HEK293 (cell line): ENCODE data around the gene DPF3.

Source experiments
- CTCF ChIA-PET: fragments of 350-600 bp; formaldehyde crosslinking; extraction: SDS; loops from one replicate; lab custom pipeline; 2021; ENCODE audit warnings: antibody characterized with exemption; lab: Yijun Ruan, JAX
- POLR2A ChIA-PET: fragments of 300-600 bp; formaldehyde crosslinking; extraction: SDS; loops from one replicate; lab custom pipeline; 2020; ENCODE audit warnings: antibody characterized with exemption, inconsistent platforms; lab: Yijun Ruan, JAX
- H3K27ac ChIP-seq: fragments of 200-500 bp; sonication (Bioruptor generic); 2 replicates; pipeline ENCODE4 v1.5.1; 2014; ENCODE audit warnings: low read depth, low read length, control low read depth, inconsistent platforms; ENCODE audit errors: extremely low read depth
- H3K36me3 ChIP-seq, 2 experiments: fragments of 200-500 bp in 1 of 2; sonication (Bioruptor generic) in 1 of 2; 1 replicate in 1 of 2; 2 replicates in 1 of 2; pipeline ENCODE4 v1.5.1; 2014 to 2017; ENCODE audit warnings: inconsistent platforms in 2 of 2, low read length in 2 of 2; ENCODE audit not compliant: control insufficient read depth in 2 of 2, insufficient read depth in 1 of 2
- H3K4me1 ChIP-seq: fragments of 200-500 bp; sonication (Bioruptor generic); 2 replicates; pipeline ENCODE4 v1.5.1; 2014; ENCODE audit warnings: mild to moderate bottlenecking, low read length, inconsistent platforms; ENCODE audit not compliant: control insufficient read depth, insufficient read depth
- H3K4me3 ChIP-seq: 2 replicates; pipeline ENCODE4 v1.5.1; 2011; ENCODE audit warnings: low read depth, mild to moderate bottlenecking, control low read depth, low read length, moderate library complexity
- H3K9me3 ChIP-seq: fragments of 200-500 bp; sonication (Bioruptor generic); 2 replicates; pipeline ENCODE4 v1.5.1; 2014; ENCODE audit warnings: low read depth, low read length, inconsistent platforms; ENCODE audit not compliant: control insufficient read depth, insufficient read depth
- REST ChIP-seq: fragments of 450-650 bp; formaldehyde crosslinking; IDR thresholded peaks from 2 replicates; pipeline ENCODE4 v1.5.1; 2016; ENCODE audit warnings: missing biosample characterization, missing genetic modification characterization
- WT1 ChIP-seq: fragments of 450-650 bp; formaldehyde crosslinking; IDR thresholded peaks from 2 replicates; pipeline ENCODE4 v1.5.1; 2016; ENCODE audit warnings: missing biosample characterization, missing genetic modification characterization
- YY2 ChIP-seq: fragments of 450-650 bp; formaldehyde crosslinking; IDR thresholded peaks from 2 replicates; pipeline ENCODE4 v1.5.1; 2016; ENCODE audit warnings: missing biosample characterization, missing genetic modification characterization
- ZBTB20 ChIP-seq: fragments of 450-650 bp; formaldehyde crosslinking; IDR thresholded peaks from 2 replicates; pipeline ENCODE4 v1.5.1; 2016; ENCODE audit warnings: missing biosample characterization, missing genetic modification characterization
- ZNF114 ChIP-seq: fragments of 450-650 bp; formaldehyde crosslinking; IDR thresholded peaks from 2 replicates; pipeline ENCODE4 v1.5.0; 2017; ENCODE audit warnings: missing biosample characterization, missing genetic modification characterization
- ZNF140 ChIP-seq: fragments of 450-650 bp; formaldehyde crosslinking; IDR thresholded peaks from 2 replicates; pipeline ENCODE4 v1.5.1; 2016; ENCODE audit warnings: missing biosample characterization, missing genetic modification characterization
- ZNF155 ChIP-seq: fragments of 450-650 bp; formaldehyde crosslinking; IDR thresholded peaks from 2 replicates; pipeline ENCODE4 v1.5.1; 2016; ENCODE audit warnings: missing biosample characterization, missing genetic modification characterization
- ZNF19 ChIP-seq: fragments of 450-650 bp; formaldehyde crosslinking; IDR thresholded peaks from 2 replicates; pipeline ENCODE4; 2016; ENCODE audit warnings: missing biosample characterization, missing genetic modification characterization, low read depth
- ZNF366 ChIP-seq: fragments of 450-650 bp; formaldehyde crosslinking; conservative IDR thresholded peaks from 2 replicates; pipeline ENCODE4 v1.5.1; 2016; ENCODE audit warnings: missing biosample characterization, missing genetic modification characterization
- ZNF549 ChIP-seq: fragments of 450-650 bp; IDR thresholded peaks from 2 replicates; pipeline ENCODE4 v1.5.1; 2018; ENCODE audit warnings: missing biosample characterization, missing genetic modification characterization, mild to moderate bottlenecking, inconsistent platforms, moderate library complexity
- ZNF560 ChIP-seq: fragments of 450-650 bp; formaldehyde crosslinking; IDR thresholded peaks from 2 replicates; pipeline ENCODE4 v1.5.1; 2017; ENCODE audit warnings: missing biosample characterization, missing genetic modification characterization, borderline replicate concordance
- ZNF580 ChIP-seq: fragments of 450-650 bp; formaldehyde crosslinking; IDR thresholded peaks from 2 replicates; pipeline ENCODE4 v1.5.1; 2016; ENCODE audit warnings: missing biosample characterization, missing genetic modification characterization
- ZNF585B ChIP-seq: fragments of 450-650 bp; formaldehyde crosslinking; IDR thresholded peaks from 2 replicates; pipeline ENCODE4 v1.5.1; 2016; ENCODE audit warnings: missing biosample characterization, missing genetic modification characterization
- ZNF596 ChIP-seq: fragments of 450-650 bp; IDR thresholded peaks from 2 replicates; pipeline ENCODE4 v1.5.0; 2018; ENCODE audit warnings: missing biosample characterization, mild to moderate bottlenecking, missing genetic modification characterization, moderate library complexity
- ZNF677 ChIP-seq: fragments of 450-650 bp; IDR thresholded peaks from 2 replicates; pipeline ENCODE4 v1.5.0; 2018; ENCODE audit warnings: missing biosample characterization, mild to moderate bottlenecking, missing genetic modification characterization, moderate library complexity
- ZNF707 ChIP-seq: fragments of 450-650 bp; formaldehyde crosslinking; IDR thresholded peaks from 2 replicates; pipeline ENCODE4 v1.5.1; 2016; ENCODE audit warnings: missing biosample characterization, missing genetic modification characterization
- ZSCAN16 ChIP-seq: fragments of 450-650 bp; formaldehyde crosslinking; IDR thresholded peaks from 2 replicates; pipeline ENCODE4 v1.5.1; 2016; ENCODE audit warnings: missing biosample characterization, missing genetic modification characterization
- TF ChIP-seq, protein P1 (sequence below): fragments of 450-650 bp; formaldehyde crosslinking; IDR thresholded peaks from 2 replicates; pipeline ENCODE4 v1.5.1; 2017; ENCODE audit warnings: missing biosample characterization, missing genetic modification characterization
- TF ChIP-seq, protein P2 (sequence below): fragments of 450-650 bp; formaldehyde crosslinking; IDR thresholded peaks from 2 replicates; pipeline ENCODE4 v1.5.1; 2016; ENCODE audit warnings: missing biosample characterization, missing genetic modification characterization
- TF ChIP-seq, protein P3 (sequence below): fragments of 450-650 bp; formaldehyde crosslinking; IDR thresholded peaks from 2 replicates; pipeline ENCODE4 v1.5.1; 2017; ENCODE audit warnings: missing biosample characterization, mild to moderate bottlenecking, missing genetic modification characterization, moderate library complexity
- TF ChIP-seq, protein P4 (sequence below): fragments of 450-650 bp; formaldehyde crosslinking; IDR thresholded peaks from 2 replicates; pipeline ENCODE4 v1.5.1; 2017; ENCODE audit warnings: missing biosample characterization, missing genetic modification characterization

Gene DPF3

GRCh38 chr14:72662214-72662613 lies 231.7 kb downstream of the DPF3 start (continued):
- TF ChIP-seq REST (no peak), ZNF114 (tag by site-specific recombination) (no peak), ZNF155 (tag by site-specific recombination) (no peak)
- TF ChIP-seq, protein P1, sequence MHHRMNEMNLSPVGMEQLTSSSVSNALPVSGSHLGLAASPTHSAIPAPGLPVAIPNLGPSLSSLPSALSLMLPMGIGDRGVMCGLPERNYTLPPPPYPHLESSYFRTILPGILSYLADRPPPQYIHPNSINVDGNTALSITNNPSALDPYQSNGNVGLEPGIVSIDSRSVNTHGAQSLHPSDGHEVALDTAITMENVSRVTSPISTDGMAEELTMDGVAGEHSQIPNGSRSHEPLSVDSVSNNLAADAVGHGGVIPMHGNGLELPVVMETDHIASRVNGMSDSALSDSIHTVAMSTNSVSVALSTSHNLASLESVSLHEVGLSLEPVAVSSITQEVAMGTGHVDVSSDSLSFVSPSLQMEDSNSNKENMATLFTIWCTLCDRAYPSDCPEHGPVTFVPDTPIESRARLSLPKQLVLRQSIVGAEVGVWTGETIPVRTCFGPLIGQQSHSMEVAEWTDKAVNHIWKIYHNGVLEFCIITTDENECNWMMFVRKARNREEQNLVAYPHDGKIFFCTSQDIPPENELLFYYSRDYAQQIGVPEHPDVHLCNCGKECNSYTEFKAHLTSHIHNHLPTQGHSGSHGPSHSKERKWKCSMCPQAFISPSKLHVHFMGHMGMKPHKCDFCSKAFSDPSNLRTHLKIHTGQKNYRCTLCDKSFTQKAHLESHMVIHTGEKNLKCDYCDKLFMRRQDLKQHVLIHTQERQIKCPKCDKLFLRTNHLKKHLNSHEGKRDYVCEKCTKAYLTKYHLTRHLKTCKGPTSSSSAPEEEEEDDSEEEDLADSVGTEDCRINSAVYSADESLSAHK: no peak
- TF ChIP-seq, protein P2, sequence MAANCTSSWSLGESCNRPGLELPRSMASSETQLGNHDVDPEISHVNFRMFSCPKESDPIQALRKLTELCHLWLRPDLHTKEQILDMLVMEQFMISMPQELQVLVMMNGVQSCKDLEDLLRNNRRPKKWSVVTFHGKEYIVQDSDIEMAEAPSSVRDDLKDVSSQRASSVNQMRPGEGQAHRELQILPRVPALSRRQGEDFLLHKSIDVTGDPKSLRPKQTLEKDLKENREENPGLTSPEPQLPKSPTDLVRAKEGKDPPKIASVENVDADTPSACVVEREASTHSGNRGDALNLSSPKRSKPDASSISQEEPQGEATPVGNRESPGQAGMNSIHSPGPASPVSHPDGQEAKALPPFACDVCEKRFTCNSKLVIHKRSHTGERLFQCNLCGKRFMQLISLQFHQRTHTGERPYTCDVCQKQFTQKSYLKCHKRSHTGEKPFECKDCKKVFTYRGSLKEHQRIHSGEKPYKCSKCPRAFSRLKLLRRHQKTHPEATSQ (tag by site-specific recombination): no peak

GRCh38 chr14:72657214-72657921 lies 236.5 kb downstream of the DPF3 start:
- POLR2A ChIA-PET: no interaction called here
- TF ChIP-seq, protein P3, sequence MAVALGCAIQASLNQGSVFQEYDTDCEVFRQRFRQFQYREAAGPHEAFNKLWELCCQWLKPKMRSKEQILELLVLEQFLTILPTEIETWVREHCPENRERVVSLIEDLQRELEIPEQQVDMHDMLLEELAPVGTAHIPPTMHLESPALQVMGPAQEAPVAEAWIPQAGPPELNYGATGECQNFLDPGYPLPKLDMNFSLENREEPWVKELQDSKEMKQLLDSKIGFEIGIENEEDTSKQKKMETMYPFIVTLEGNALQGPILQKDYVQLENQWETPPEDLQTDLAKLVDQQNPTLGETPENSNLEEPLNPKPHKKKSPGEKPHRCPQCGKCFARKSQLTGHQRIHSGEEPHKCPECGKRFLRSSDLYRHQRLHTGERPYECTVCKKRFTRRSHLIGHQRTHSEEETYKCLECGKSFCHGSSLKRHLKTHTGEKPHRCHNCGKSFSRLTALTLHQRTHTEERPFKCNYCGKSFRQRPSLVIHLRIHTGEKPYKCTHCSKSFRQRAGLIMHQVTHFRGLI (tag by site-specific recombination): no peak
- no peak for TF ChIP-seq ZNF140 (tag by site-specific recombination)
- TF ChIP-seq, protein P2 (tag by site-specific recombination): no peak
- CTCF ChIA-PET: no interaction called here

GRCh38 chr14:72653026-72653425 lies 240.9 kb downstream of the DPF3 start:
- Histone ChIP-seq H3K36me3 (no peaks in the 10 kb centered on the region), H3K27ac (no peak overlapping the region), H3K9me3 (no peaks in the 10 kb centered on the region), H3K4me3 (no peak overlapping the region), H3K4me1 (no peaks in the 10 kb centered on the region)
- POLR2A ChIA-PET: no interaction called here
- CTCF ChIA-PET: no interaction called here
- no peak for TF ChIP-seq ZNF560 (tag by site-specific recombination)
- TF ChIP-seq, protein P4, sequence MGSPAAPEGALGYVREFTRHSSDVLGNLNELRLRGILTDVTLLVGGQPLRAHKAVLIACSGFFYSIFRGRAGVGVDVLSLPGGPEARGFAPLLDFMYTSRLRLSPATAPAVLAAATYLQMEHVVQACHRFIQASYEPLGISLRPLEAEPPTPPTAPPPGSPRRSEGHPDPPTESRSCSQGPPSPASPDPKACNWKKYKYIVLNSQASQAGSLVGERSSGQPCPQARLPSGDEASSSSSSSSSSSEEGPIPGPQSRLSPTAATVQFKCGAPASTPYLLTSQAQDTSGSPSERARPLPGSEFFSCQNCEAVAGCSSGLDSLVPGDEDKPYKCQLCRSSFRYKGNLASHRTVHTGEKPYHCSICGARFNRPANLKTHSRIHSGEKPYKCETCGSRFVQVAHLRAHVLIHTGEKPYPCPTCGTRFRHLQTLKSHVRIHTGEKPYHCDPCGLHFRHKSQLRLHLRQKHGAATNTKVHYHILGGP (tag by site-specific recombination): no peak
- no peak for TF ChIP-seq WT1 (tag by site-specific recombination)
- no peak for TF ChIP-seq ZBTB20 (tag by site-specific recombination)
- TF ChIP-seq ZNF585B: no peak
- TF ChIP-seq ZNF366: no peak
- TF ChIP-seq ZSCAN16: no peak
- TF ChIP-seq ZNF677 (tag by site-specific recombination): no peak
- TF ChIP-seq ZNF580 (tag by site-specific recombination): no peak
- no peak for TF ChIP-seq ZNF707 (tag by site-specific recombination)
- no peak for TF ChIP-seq ZNF19 (tag by site-specific recombination)
- TF ChIP-seq ZNF596 (tag by site-specific recombination): no peak
- no peak for TF ChIP-seq ZNF549 (tag by site-specific recombination)
- TF ChIP-seq YY2 (tag by site-specific recombination): no peak

More at GRCh38 chr14:72657214-72657921, 236.5 kb downstream of the DPF3 start:
- no peaks in the 10 kb centered on the region for H3K9me3 ChIP-seq
- H3K4me1 ChIP-seq: no peaks in the 10 kb centered on the region
- H3K36me3 ChIP-seq: no peaks in the 10 kb centered on the region
- no peak overlapping the region for H3K27ac ChIP-seq
- no peak overlapping the region for H3K4me3 ChIP-seq
